ENCODE measurements around the gene CNTROB.

CNTROB gene

GRCh38 chr17:7945651-7946050 is 13.6 kb downstream of the CNTROB start:
- peaks cover 84 to 91% of the 10 kb centered on the region in 2 experiments for H3K36me3 ChIP-seq (ENCODE audit: control insufficient read depth in 2 of 2, insufficient read depth in 1 of 2, low read length in 2 of 2)
- TF ChIP-seq IKZF3 (tag by site-specific recombination; IDR thresholded peaks at IDR 0.05): no peak
- TF ChIP-seq, protein P1, sequence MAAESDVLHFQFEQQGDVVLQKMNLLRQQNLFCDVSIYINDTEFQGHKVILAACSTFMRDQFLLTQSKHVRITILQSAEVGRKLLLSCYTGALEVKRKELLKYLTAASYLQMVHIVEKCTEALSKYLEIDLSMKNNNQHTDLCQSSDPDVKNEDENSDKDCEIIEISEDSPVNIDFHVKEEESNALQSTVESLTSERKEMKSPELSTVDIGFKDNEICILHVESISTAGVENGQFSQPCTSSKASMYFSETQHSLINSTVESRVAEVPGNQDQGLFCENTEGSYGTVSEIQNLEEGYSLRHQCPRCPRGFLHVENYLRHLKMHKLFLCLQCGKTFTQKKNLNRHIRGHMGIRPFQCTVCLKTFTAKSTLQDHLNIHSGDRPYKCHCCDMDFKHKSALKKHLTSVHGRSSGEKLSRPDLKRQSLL (tag by site-specific recombination; IDR thresholded peaks at IDR 0.05): no peak
- TF ChIP-seq ZNF555 (tag by site-specific recombination; conservative IDR thresholded peaks at IDR 0.05): no peak
- TF ChIP-seq ZNF169 (tag by site-specific recombination; IDR thresholded peaks at IDR 0.05): no peak
- TF ChIP-seq ZNF549 (tag by site-specific recombination; IDR thresholded peaks at IDR 0.05): no peak
- no peak for TF ChIP-seq ZNF677 (tag by site-specific recombination; IDR thresholded peaks at IDR 0.05)
- no peak for TF ChIP-seq ZBTB21 (tag by site-specific recombination; IDR thresholded peaks at IDR 0.05)
- TF ChIP-seq TCF7L2 (IDR thresholded peaks at IDR 0.05; ENCODE audit: borderline replicate concordance, low read depth, low read length): no peak
- no peak for TF ChIP-seq ZNF341 (tag by site-specific recombination; IDR thresholded peaks at IDR 0.05; ENCODE audit: low read depth)
- TF ChIP-seq, protein P2, sequence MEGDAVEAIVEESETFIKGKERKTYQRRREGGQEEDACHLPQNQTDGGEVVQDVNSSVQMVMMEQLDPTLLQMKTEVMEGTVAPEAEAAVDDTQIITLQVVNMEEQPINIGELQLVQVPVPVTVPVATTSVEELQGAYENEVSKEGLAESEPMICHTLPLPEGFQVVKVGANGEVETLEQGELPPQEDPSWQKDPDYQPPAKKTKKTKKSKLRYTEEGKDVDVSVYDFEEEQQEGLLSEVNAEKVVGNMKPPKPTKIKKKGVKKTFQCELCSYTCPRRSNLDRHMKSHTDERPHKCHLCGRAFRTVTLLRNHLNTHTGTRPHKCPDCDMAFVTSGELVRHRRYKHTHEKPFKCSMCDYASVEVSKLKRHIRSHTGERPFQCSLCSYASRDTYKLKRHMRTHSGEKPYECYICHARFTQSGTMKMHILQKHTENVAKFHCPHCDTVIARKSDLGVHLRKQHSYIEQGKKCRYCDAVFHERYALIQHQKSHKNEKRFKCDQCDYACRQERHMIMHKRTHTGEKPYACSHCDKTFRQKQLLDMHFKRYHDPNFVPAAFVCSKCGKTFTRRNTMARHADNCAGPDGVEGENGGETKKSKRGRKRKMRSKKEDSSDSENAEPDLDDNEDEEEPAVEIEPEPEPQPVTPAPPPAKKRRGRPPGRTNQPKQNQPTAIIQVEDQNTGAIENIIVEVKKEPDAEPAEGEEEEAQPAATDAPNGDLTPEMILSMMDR (tag by site-specific recombination; IDR thresholded peaks at IDR 0.05): no peak
- no peak for TF ChIP-seq WT1 (tag by site-specific recombination; IDR thresholded peaks at IDR 0.05)
- no peak for TF ChIP-seq ZNF747 (tag by site-specific recombination; IDR thresholded peaks at IDR 0.05)
- no peak for TF ChIP-seq MYNN (tag by site-specific recombination; IDR thresholded peaks at IDR 0.05; ENCODE audit: borderline replicate concordance)
- no peak for TF ChIP-seq ZNF292 (tag by site-specific recombination; IDR thresholded peaks at IDR 0.05; ENCODE audit: borderline replicate concordance, low read depth)
- TF ChIP-seq, protein P3, sequence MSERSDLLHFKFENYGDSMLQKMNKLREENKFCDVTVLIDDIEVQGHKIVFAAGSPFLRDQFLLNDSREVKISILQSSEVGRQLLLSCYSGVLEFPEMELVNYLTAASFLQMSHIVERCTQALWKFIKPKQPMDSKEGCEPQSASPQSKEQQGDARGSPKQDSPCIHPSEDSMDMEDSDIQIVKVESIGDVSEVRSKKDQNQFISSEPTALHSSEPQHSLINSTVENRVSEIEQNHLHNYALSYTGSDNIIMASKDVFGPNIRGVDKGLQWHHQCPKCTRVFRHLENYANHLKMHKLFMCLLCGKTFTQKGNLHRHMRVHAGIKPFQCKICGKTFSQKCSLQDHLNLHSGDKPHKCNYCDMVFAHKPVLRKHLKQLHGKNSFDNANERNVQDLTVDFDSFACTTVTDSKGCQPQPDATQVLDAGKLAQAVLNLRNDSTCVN (tag by site-specific recombination; optimal IDR thresholded peaks at IDR 0.05): no peak
- TF ChIP-seq HOXD13 (CRISPR knock-in tag; IDR thresholded peaks at IDR 0.05; ENCODE audit: borderline replicate concordance): no peak
- no peak for TF ChIP-seq PRDM1 (tag by site-specific recombination; IDR thresholded peaks at IDR 0.05)
- no peak for TF ChIP-seq ZNF623 (tag by site-specific recombination; IDR thresholded peaks at IDR 0.05)
- no peak for TF ChIP-seq SP3 (tag by site-specific recombination; IDR thresholded peaks at IDR 0.05)
- H3K27ac ChIP-seq (ENCODE audit: extremely low read depth, low read depth, low read length): no peak overlapping the region
- ChIA-PET CTCF (interaction anchor here (0.6 to 1.4 kb wide), 5 partner anchors 12 to 111 kb away, joined by 3 to 4 read pairs (median 3); no protein-coding TSS in a partner anchor), POLR2A (interaction anchor here (2.0 to 3.1 kb wide), 2 partner anchors 14 to 30 kb away, joined by 4 to 22 read pairs; partner anchors contain the start of genes CNTROB, RNF227 and TRAPPC1)
- no peak overlapping the region for H3K4me3 ChIP-seq (ENCODE audit: low read depth, low read length)
- no peaks in the 10 kb centered on the region for H3K9me3 ChIP-seq (ENCODE audit: control insufficient read depth, insufficient read depth, low read depth, low read length)
- H3K4me1 ChIP-seq (ENCODE audit: control insufficient read depth, insufficient read depth, low read length): no peaks in the 10 kb centered on the region

DNA sequence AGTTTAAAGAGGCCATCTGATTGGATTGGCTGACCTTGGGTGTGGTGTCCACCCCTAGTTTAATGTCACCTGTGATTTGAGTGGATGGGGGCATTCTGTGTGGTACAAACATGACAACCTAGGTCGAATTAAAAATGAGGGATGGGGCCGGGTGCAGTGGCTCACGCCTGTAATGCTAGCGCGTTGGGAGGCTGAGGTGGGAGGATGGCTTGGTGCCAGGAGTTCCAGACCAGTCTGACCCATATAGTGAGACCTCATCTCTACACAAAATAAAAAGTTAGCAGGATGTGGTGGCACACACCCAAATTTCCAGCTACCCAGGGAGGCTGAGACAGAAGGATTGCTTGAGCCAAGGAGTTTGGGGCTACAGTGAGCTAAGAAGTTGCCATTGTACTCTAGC is 14.4 kb downstream of the CNTROB start:
- no peaks in the 10 kb centered on the region for H3K9me3 ChIP-seq (ENCODE audit: control insufficient read depth, insufficient read depth, low read depth, low read length)
- CTCF ChIA-PET: interaction anchor here (0.7 to 1.0 kb wide), 3 partner anchors 10 to 111 kb away, joined by 3 read pairs; no protein-coding TSS in a partner anchor
- H3K27ac ChIP-seq (ENCODE audit: extremely low read depth, low read depth, low read length): no peak overlapping the region
- POLR2A ChIA-PET: interaction anchor here (0.6 to 0.7 kb wide), 2 partner anchors 43 to 108 kb away, joined by 3 read pairs; no protein-coding TSS in a partner anchor
- no peaks in the 10 kb centered on the region for H3K4me1 ChIP-seq (ENCODE audit: control insufficient read depth, insufficient read depth, low read length)
- no peak overlapping the region for H3K4me3 ChIP-seq (ENCODE audit: low read depth, low read length)
- peaks cover 79 to 84% of the 10 kb centered on the region in 2 experiments for H3K36me3 ChIP-seq (ENCODE audit: control insufficient read depth in 2 of 2, insufficient read depth in 1 of 2, low read length in 2 of 2)
- TF ChIP-seq ZNF146 (tag by site-specific recombination; IDR thresholded peaks at IDR 0.05) (no peak), ZBTB1 (tag by site-specific recombination; IDR thresholded peaks at IDR 0.05) (no peak), ZNF768 (tag by site-specific recombination; IDR thresholded peaks at IDR 0.05) (no peak), PRDM2 (tag by site-specific recombination; IDR thresholded peaks at IDR 0.05; ENCODE audit: borderline replicate concordance) (no peak), ZNF354C (tag by site-specific recombination; IDR thresholded peaks at IDR 0.05; ENCODE audit: borderline replicate concordance, low read depth) (no peak)

Data from HEK293 (cell line).